WI38 (cell line): ENCODE results near the gene PPP1R13B.

Experiments
- H3K4me3 ChIP-seq: 2 replicates; pipeline ENCODE4 v1.5.1; 2011; ENCODE audit warnings: low read depth, mild to moderate bottlenecking, control low read depth, low read length
- CTCF ChIP-seq: IDR thresholded peaks from 2 replicates; pipeline ENCODE4 v1.5.1; 2012; ENCODE audit warnings: low read depth, mild to moderate bottlenecking, control low read depth, low read length

Gene PPP1R13B

GRCh38 chr14:103748534-103748857, 98.9 kb downstream of the PPP1R13B start:
- H3K4me3 ChIP-seq = no peak overlapping the region
- TF ChIP-seq CTCF = no peak

DNA sequence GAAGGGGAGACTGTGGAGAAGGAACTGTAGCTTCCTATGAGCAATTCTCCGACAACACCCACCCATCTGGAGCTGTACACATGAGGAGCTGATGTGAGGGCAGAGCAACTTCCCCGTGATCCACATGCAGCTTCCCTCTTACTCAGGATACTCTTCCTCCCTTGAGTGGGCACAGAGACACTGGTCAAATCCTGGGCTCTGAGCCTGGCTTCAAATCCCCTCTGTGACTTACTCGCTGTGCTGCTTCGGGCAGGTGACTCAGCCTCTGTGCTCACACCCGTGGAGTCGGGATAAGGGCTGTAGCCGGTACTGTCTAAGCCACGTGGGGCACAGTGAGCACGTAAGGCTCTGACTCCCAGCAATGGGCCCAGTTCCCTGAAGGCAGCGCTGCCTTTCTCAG, 100.7 kb downstream of the PPP1R13B start:
- H3K4me3 ChIP-seq = no peak overlapping the region
- TF ChIP-seq CTCF = no peak

- H3K4me3 ChIP-seq = no peak overlapping the region
- TF ChIP-seq CTCF = no peak
Observed at GRCh38 chr14:103745424-103745823, 102.0 kb downstream of the PPP1R13B start.

GRCh38 chr14:103744621-103745395, 102.6 kb downstream of the PPP1R13B start:
- no peak overlapping the region for H3K4me3 ChIP-seq
- no peak for TF ChIP-seq CTCF

DNA sequence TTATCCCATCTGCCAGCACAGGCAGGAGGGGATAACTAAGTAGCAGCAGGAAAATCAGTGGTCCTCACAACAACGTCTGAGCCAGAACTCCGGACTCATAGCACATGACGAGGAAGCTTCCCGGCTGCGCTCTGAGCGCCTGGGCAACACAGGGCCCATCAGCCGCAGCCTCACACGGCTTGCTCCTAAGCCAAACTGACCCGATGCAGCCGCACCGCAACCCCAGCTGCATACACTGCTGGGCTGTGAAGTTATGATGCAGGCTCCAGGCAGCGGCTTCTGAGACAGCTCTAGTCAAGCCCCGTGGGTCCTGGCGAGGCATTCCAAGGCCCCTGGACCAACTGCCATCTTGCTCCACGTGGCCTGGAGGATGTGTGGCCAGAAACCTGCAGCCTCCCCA, 103.7 kb downstream of the PPP1R13B start:
- H3K4me3 ChIP-seq = no peak overlapping the region
- TF ChIP-seq CTCF = no peak

DNA sequence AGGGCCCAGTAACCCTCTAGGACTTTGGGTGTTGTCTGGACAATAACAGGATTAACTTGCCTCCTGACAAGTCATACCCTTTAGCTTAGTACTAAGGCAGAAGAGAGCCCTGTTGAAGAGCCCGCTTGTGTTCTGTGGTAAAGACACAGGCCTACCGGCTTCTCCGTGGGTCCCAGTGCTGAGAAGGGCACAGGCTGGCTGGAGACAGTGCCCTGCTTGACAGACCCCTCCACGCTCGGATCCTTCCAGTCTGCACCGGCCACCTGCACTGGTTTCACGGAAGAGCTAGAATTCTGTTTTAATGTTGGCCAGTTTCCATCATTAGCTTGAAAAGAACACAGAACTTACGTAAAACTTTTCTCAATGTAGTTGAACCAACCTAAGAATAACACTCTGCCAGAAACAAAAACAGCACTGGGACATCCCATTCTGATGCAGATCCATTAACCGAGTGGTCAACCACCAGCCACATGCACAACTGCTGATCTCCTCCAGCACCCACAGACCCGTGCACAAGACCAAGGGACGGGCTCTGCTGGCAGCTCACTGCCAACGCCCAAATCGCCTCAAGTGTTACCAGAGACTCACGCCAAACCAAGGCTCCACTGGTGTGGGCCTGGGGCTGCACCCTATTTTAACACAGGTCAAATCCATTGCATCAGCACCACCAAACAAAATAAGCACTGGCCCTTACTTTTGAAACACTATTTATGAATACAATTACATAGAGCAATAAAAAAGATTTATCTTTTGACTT, 104.7 kb downstream of the PPP1R13B start:
- TF ChIP-seq CTCF = no peak
- no peak overlapping the region for H3K4me3 ChIP-seq

DNA sequence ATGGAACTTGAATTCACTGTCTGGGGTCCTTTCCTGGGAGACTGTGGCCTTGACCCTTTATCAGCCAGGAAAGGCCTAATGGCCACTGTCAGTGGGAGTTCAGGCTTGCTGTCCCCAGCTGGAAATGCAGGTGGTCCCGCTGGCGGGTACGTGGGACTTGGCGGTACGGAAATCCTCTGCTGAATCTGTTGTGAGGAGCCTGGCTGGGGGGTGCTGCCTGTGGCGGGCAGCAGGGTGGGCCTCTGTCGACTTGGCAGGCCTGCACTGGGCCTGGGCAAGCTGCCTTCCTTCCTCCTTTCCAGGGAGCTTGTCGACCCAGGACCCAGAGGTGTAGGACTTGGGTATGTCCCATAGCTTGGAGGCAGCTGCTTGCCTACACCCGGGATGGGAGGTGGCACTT, 105.5 kb downstream of the PPP1R13B start:
- no peak overlapping the region for H3K4me3 ChIP-seq
- TF ChIP-seq CTCF = no peak
